Measurements from ENCODE around the gene GLRX5.

Gene GLRX5

DNA sequence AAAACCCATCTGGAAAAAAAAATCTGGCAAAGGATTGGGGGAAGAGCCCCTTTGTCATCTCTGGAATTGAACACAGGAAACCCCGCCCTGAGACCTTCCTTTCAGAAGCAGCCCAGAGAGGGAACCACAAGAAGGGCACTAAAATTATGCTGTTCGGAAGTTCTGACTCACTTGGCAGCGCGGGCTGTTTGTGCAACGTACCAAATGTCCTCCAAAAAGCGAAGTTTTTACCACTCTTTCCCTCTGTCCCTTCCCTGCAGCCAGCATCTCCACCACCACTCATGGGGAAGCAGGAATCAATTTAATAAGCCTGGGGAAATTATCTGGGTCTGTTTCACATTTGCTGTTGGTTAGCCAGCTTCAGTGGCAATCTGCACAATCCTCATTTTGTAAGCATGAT is 15.2 kb upstream of the GLRX5 start:
- peak; percentile 43 to 72 for DNase-seq

DNA sequence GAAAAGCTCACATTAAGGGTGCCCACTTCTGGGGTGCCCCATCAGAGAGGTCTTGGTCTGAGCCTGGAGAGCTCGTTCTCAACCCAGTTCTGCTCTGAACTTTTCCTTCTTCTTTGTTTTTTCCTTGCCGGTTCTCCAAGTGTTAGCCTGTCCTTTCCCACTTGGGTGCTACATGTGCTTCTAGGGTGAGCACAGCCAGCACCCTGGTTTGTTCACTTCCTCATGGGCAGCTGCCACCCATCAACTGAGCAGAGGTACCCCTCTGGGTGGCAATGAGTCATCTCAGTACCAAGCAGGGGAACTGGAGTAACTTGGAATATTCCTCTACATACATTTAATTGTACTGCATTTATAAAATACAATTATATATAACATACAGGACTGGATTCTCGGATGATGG is 14.5 kb upstream of the GLRX5 start:
- DNase-seq = no peak

DNA sequence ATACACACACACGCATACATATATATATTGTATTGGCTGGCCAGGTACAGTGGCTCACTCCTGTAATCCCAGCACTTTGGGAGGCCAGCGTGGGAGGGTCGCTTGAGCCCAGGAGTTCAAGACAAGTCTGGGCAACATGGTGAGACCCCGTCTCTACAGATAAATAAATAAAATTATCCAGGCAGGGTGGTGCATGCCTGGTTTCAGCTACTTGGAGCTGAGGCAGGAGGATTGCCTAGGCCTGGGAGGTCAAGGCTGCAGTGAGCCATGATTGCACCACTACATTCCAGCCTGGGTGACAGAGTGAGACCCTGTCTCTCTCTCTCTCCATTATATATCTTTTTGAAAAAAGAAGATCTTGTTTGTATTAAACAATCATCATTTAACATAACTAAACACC is 13.8 kb upstream of the GLRX5 start:
- DNase-seq = no peak

GRCh38 chr14:95522116-95522515 is 12.7 kb upstream of the GLRX5 start:
- no peak for DNase-seq

DNA sequence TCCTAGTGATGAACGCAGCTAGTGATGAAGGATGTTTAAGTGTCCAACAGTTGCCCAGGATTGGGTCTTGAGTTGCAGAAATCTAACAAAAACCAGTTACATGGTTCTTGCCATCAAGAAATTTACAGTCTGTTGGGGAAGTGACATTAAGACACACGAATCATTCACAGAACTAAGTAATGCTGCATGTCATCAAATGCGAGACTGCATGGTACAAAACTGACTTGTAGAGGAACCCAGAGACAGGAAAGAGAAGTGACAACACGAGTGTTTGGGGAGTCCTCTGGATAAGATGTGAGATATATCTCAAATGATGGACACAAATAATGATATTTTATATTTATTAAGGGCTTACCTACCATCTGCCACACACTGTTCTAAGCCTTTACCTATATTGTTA is 12.3 kb upstream of the GLRX5 start:
- DNase-seq = no peak

GRCh38 chr14:95523051-95523814 is 11.6 kb upstream of the GLRX5 start:
- DNase-seq = no peak

GRCh38 chr14:95523815-95524448 is 10.9 kb upstream of the GLRX5 start:
- no peak for DNase-seq

GRCh38 chr14:95524706-95525512 is 9.9 kb upstream of the GLRX5 start:
- DNase-seq = no peak

DNA sequence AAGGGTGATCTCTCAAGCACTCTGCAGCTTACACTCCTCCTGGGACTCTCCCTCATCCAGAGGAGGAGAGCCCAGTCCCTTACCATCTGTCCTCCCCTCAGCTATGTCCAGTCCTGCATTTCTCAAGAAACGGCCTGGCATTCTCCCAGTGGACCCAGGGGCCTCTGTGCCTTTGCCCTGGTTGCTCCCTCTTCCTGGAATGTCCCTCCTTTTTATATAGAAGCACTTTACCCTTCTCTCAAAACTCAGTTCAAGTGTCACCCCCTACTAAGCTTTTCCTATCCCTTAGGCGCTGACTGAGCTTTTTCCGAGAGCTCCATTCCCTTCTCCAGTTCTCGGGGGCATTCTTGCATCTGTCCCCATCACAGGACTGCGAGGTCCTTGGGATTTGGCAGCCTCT is 8.9 kb upstream of the GLRX5 start:
- DNase-seq = no peak

DNA sequence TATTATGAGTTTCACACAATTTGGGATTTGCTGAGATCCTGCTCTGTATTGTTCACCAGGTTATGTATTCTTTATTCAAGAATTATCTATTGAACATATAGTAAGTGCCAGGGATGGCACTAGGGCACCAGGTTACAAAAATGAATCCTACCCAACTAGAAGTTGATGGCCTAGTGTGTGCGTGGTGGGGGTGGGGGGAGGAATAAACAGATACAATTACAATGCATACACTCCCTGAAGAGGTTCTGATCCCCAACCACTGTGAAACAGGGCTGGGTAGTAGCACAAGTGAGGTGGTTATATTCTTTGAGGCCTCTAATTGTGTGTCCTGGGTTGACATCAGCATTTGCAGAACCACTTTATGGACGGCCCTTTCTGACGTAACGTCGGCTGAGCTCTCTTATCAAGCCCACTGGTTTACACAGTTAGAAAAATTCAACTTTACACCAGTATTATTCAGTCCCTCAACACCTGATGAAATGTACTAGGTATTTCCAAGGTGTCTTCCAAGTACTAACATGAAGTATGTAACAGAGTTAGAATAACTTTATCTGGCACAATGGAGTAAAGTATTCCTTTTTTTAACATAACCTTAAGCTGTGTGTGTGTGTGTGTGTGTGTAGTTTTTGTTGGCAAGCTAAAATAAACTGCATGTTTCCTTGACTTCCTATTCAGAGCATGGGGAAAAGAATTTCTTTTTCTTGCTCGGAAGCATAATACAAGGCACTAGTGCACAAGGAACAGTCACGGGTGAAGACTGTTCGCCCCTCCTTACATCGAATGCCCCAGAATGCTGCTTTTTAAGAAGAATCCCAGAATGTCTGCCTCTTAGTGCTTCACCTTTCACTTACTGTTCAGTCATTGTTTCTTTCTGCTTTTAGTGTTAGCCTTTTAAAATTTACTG is 8.1 kb upstream of the GLRX5 start:
- no peak for DNase-seq

GRCh38 chr14:95527387-95528002 is 7.4 kb upstream of the GLRX5 start:
- DNase-seq = no peak

GRCh38 chr14:95529216-95529615 is 5.6 kb upstream of the GLRX5 start:
- DNase-seq = no peak

- DNase-seq = no peak
Measured at GRCh38 chr14:95530473-95531276, 4.2 kb upstream of the GLRX5 start.

- no peak for DNase-seq
Measured at GRCh38 chr14:95531473-95531872, 3.4 kb upstream of the GLRX5 start.

GRCh38 chr14:95531969-95532368 is 2.9 kb upstream of the GLRX5 start:
- DNase-seq = no peak

DNA sequence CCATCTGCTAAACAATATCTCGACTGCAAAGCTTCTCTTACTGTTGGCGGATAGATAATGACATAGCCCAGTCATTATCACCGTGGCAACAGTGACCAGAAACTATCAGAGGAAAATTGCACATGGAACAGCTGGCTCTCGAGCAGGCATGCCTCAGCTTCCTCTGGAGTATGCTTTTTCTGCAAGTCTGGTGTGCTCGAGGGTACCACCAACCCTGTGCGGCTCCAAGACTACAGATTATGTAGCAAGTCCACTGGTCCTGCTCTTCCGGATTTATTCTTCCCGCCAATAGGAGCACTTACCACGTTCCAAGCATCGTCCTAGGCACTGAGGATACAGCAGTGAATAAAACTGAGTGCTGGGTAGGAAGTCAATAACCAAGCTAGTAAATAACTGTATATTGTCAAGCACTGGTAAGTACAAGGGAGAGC is 1.4 kb upstream of the GLRX5 start:
- no peak for DNase-seq

DNA sequence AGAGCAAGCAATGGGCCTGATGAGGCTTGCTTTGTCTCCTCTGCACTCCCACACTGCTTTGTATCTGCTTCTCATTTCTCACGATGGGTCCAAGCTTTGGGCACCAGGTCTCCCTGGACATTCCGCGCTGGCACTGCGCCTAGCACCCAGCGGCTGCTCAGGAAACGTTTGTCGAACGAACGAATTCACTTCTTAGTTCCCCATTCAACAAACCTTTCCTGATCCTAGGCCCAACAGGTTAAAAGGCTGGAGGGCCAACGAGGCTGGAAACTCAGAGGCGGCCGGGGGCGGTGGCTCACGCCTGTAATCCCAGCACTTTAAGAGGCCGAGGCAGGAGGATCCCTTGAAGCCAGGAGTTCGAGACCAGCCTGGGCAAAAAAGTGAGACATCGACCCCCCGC is 1.0 kb upstream of the GLRX5 start:
- no peak for DNase-seq

GRCh38 chr14:95535226-95536021 is 574 bp downstream of the GLRX5 start:
- no peak for DNase-seq

DNA sequence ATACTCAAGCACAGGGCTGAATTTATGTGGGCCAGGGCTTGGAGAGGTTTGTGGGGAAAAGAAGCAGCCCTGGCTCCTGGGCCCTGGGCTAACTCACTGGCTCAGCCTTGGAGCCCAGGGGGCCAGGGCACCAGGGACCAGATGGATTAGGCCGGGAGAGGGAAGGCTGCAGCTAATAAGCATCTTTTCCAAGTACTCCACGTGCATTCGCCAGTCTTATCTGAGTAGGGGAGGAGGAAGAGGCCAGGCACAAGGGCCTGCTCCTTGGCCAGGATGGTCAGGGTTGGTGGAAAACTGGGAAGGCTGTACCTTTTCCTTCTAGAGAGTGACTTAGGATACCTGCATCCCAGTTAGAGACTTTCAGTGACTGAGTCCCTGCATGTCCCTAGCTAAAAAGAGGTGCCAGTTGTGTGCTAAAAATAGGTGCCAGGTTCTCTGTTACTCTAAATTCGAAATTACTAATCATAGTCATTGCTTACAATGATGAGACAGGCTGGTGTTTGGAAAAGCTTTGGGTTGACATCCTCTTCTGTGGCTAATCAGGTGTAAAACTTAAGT is 1.3 kb downstream of the GLRX5 start:
- no peak for DNase-seq

- no peak for DNase-seq
Measured at GRCh38 chr14:95536671-95537070, 1.8 kb downstream of the GLRX5 start.
